ENCODE data around the gene PNKD. TPM values are rescaled to one million over a fixed set of nuclear protein-coding genes. Genes with fewer than 3 reads are reported as not detected.

Gene PNKD
- total and polyA plus RNA-seq, 2 of the 8 experiments (the other 6 are each of a cell fraction or from before 2014, with no cell fraction given), result 43.9 to 65.4 TPM

DNA sequence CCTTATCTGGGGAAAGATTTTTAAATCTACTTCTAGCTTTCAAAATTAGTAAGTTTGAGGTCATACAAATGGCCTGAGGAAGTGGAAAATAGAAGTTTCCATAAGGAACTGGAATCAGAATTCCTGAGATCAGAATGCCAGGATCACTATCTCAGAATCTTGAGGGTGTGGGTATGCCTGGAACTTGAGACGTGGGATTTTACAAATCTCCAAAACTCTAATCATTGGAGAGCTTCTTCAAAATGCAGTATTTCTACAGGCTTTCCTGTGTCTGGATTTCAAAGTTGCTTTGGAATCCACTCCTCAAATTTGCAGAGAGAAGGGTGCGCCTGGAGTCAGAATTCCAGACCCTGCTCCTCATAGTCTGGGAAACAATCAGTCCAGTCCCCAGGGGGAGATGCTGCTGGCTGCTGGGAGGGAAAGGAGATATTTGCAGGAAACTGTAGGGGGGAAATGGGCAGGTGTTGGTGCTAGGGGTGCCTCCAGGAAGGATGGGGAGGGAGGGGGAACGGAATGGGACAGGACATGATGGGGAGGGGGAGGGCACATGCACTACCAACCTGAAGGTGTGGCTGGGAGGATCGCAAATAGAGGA lies 55.3 kb downstream of the PNKD start:
- Histone ChIP-seq H4K91ac (replicated peaks; ENCODE audit: insufficient read length, low read length) (no peak overlapping the region), H3K27me3 (replicated peaks in 1 of 4; ENCODE audit: control insufficient read depth in 3 of 4, extremely low read depth in 1 of 4, insufficient read depth in 3 of 4, low read length in 3 of 4) (no peaks in the 10 kb centered on the region), H3K79me2 (ENCODE audit: control insufficient read depth in 1 of 2, insufficient read depth in 2 of 2, low read length in 2 of 2) (no peaks in the 10 kb centered on the region), H3K27ac (ENCODE audit: low read depth, low read length) (no peak overlapping the region), H4K5ac (ENCODE audit: insufficient read length, low read depth, low read length) (no peak overlapping the region), H3K14ac (ENCODE audit: insufficient read length) (no peak overlapping the region), H3K36me3 (ENCODE audit: control insufficient read depth in 2 of 4, insufficient read depth in 4 of 4, low read length in 3 of 4) (no peaks in the 10 kb centered on the region), H3K4me2 (ENCODE audit: insufficient read depth in 1 of 2, low read depth in 2 of 2, low read length in 2 of 2) (peak overlapping the region in 1 of 2 experiments; percentile 20; a peak in 1 of 4 replicates), H3K9ac (replicated peaks in 1 of 4; ENCODE audit: extremely low read depth in 1 of 4, low read depth in 3 of 4, low read length in 3 of 4) (no peak overlapping the region), H2BK5ac (ENCODE audit: low read depth, low read length) (no peak overlapping the region), H3K23me2 (ENCODE audit: low read depth, low read length) (peaks cover 12% of the 10 kb centered on the region; the same call in 1 of the 2 replicates), H3K4me3 (ENCODE audit: extremely low read depth in 1 of 4, insufficient read depth in 2 of 4, low read depth in 3 of 4, low read length in 4 of 4) (no peak overlapping the region), H2BK20ac (ENCODE audit: low read length) (no peak overlapping the region), H2AFZ (ENCODE audit: low read length) (no peak overlapping the region), H3K79me1 (ENCODE audit: low read depth, low read length) (no peaks in the 10 kb centered on the region), H3K56ac (replicated peaks; ENCODE audit: insufficient read length, low read depth, low read length) (no peak overlapping the region), H3K4ac (replicated peaks; ENCODE audit: insufficient read length, low read depth, low read length) (no peak overlapping the region), H3K9me3 (ENCODE audit: insufficient read depth in 2 of 2, low read depth in 1 of 2, low read length in 1 of 2) (no peaks in the 10 kb centered on the region), H3K18ac (ENCODE audit: extremely low read depth, low read length) (peak overlapping the region; percentile 34; the same call in 1 of the 2 replicates), H4K8ac (ENCODE audit: extremely low read depth, insufficient read depth, low read length) (no peak overlapping the region), H3K4me1 (replicated peaks in 1 of 4; ENCODE audit: control insufficient read depth in 3 of 4, insufficient read depth in 4 of 4, low read length in 3 of 4) (peaks cover 5 to 29% (median 21%) of the 10 kb centered on the region in 4 experiments), H2BK15ac (ENCODE audit: low read length) (no peak overlapping the region), H2BK12ac (ENCODE audit: low read depth, low read length) (no peak overlapping the region), H2AK5ac (ENCODE audit: low read depth, low read length) (no peak overlapping the region), H4K20me1 (replicated peaks in 1 of 2; ENCODE audit: control insufficient read depth in 1 of 2, insufficient read depth in 2 of 2, low read length in 2 of 2) (no peaks in the 10 kb centered on the region), H2BK120ac (replicated peaks; ENCODE audit: low read depth, low read length) (no peak overlapping the region), H3K23ac (ENCODE audit: insufficient read length) (no peak overlapping the region)
- no peak for FAIRE-seq
- WGBS, 2 experiments (ENCODE audit: extremely low coverage in 1 of 2, insufficient coverage in 1 of 2, insufficient read length in 1 of 2, insufficient replicate concordance in 2 of 2, low coverage in 1 of 2, low lambda C conversion rate in 2 of 2, missing lambda C conversion rate in 1 of 2), result 82% methylated on average over 2 of the region's 4 CpGs; no CpG with 5 or more reads in 1 of the 2 experiments
- DNase-seq (ENCODE audit: low read depth in 1 of 2, low spot score in 2 of 2), result no peak
- CTCF ChIA-PET (ENCODE audit: partially characterized antibody), result interaction anchor here (0.6 to 2.7 kb wide), 6 partner anchors 9 to 1174 kb away, joined by 3 to 15 read pairs (median 4); partner anchors contain the start of gene CATIP
- POLR2A ChIA-PET (ENCODE audit: partially characterized antibody), result interaction anchor here (1.0 kb wide), 1 partner anchor 35 kb away, joined by 3 read pairs; no protein-coding TSS in a partner anchor
- TF ChIP-seq SRF (IDR thresholded peaks at IDR 0.05; ENCODE audit: low read depth, low read length) (no peak), POU5F1 (IDR thresholded peaks at IDR 0.05; ENCODE audit: low read depth, low read length) (no peak), BRCA1 (IDR thresholded peaks at IDR 0.05; ENCODE audit: low read depth, low read length) (no peak), TEAD4 (IDR thresholded peaks at IDR 0.05; ENCODE audit: low read depth, low read length) (no peak), GTF2F1 (IDR thresholded peaks at IDR 0.05; ENCODE audit: borderline replicate concordance, low read depth, low read length) (no peak), BACH1 (IDR thresholded peaks at IDR 0.05; ENCODE audit: low read length) (no peak)
- TF ChIP-seq, protein P1, sequence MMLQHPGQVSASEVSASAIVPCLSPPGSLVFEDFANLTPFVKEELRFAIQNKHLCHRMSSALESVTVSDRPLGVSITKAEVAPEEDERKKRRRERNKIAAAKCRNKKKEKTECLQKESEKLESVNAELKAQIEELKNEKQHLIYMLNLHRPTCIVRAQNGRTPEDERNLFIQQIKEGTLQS (IDR thresholded peaks at IDR 0.05; ENCODE audit: insufficient read depth, low read depth, low read length), result no peak
